ENCODE data around the gene RETREG1.
"Not testable (repeated sequence)": the region's sequence is repeated elsewhere in the genome, so short reads cannot be mapped to it uniquely, and the experiment has no call there.

The RETREG1 gene

DNA sequence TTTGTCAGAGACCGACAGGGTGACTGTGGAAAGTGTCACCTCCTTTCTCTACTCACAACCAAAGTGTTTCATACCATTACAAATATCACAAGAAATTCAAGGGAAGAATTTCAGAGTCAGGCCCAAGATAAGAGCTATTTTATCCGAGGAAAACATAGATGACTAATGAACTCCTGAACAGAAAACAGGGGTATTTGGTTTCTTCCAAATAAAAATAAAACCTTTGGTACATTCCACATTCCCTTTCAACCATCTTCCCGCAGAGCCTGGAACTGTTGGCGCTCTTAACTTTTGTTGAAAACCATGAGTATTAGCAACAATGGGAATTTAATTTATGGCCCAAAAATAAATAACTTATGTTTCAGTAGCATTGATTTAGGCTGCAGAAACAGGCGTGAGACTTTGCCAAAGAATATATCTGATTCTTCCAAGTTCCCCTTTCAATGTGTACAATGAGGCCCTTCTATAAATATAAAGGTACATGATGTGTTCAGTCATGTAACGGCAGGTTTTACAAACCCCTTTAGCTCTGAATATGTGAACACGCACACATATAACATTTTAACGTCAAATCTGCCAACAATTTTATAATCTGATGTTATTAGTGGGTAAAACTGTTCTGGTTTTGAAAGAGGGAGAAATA is 69.5 kb downstream of the RETREG1 start:
- no peaks in the 10 kb centered on the region for H3F3A ChIP-seq (ENCODE audit: insufficient read depth, low read length)
- TF ChIP-seq EZH2phosphoT487 (IDR thresholded peaks at IDR 0.05; ENCODE audit: low read length) (no peak), CTCF (IDR thresholded peaks at IDR 0.05; ENCODE audit: low read length) (no peak), EZH2 (optimal IDR thresholded peaks at IDR 0.05; ENCODE audit: low read depth, low read length) (no peak)
- no peaks in the 10 kb centered on the region for H3K27me3 ChIP-seq (replicated peaks; ENCODE audit: insufficient read depth, low read length)
- H3K4me3 ChIP-seq (ENCODE audit: low read length) = no peak overlapping the region
- no peaks in the 10 kb centered on the region for H3K4me1 ChIP-seq (ENCODE audit: low read length)
- H3K9ac ChIP-seq (ENCODE audit: low read length) = no peak overlapping the region
- H3K4me2 ChIP-seq (ENCODE audit: low read depth, low read length) = no peak overlapping the region
- H3K79me2 ChIP-seq (ENCODE audit: low read length) = no peaks in the 10 kb centered on the region
- H4K20me1 ChIP-seq (ENCODE audit: insufficient read depth, low read length) = no peaks in the 10 kb centered on the region
- DNase-seq = no peak
- no peak overlapping the region for H2AFZ ChIP-seq (ENCODE audit: low read length)
- no peaks in the 10 kb centered on the region for H3K36me3 ChIP-seq (replicated peaks; ENCODE audit: insufficient read depth, low read length)
- no peaks in the 10 kb centered on the region for H3K9me3 ChIP-seq (replicated peaks; ENCODE audit: insufficient read depth, low read length)
- no peak overlapping the region for H3K27ac ChIP-seq (ENCODE audit: low read length)
- H3K9me2 ChIP-seq (replicated peaks; ENCODE audit: insufficient read depth, low read length) = no peaks in the 10 kb centered on the region

GRCh38 chr5:16546732-16547131 is 70.1 kb downstream of the RETREG1 start:
- Histone ChIP-seq H3K4me3 (ENCODE audit: low read length) (no peak overlapping the region), H3K4me1 (ENCODE audit: low read length) (no peaks in the 10 kb centered on the region), H3K4me2 (ENCODE audit: low read depth, low read length) (no peak overlapping the region), H3K9me2 (replicated peaks; ENCODE audit: insufficient read depth, low read length) (no peaks in the 10 kb centered on the region), H3K36me3 (replicated peaks; ENCODE audit: insufficient read depth, low read length) (no peaks in the 10 kb centered on the region), H3K27me3 (replicated peaks; ENCODE audit: insufficient read depth, low read length) (no peaks in the 10 kb centered on the region), H3K9ac (ENCODE audit: low read length) (no peak overlapping the region), H3K79me2 (ENCODE audit: low read length) (no peaks in the 10 kb centered on the region), H2AFZ (ENCODE audit: low read length) (no peak overlapping the region), H4K20me1 (ENCODE audit: insufficient read depth, low read length) (no peaks in the 10 kb centered on the region), H3K27ac (ENCODE audit: low read length) (no peak overlapping the region), H3K9me3 (replicated peaks; ENCODE audit: insufficient read depth, low read length) (no peaks in the 10 kb centered on the region), H3F3A (ENCODE audit: insufficient read depth, low read length) (no peaks in the 10 kb centered on the region)
- no peak for DNase-seq
- TF ChIP-seq CTCF (IDR thresholded peaks at IDR 0.05; ENCODE audit: low read length) (no peak), EZH2phosphoT487 (IDR thresholded peaks at IDR 0.05; ENCODE audit: low read length) (no peak), EZH2 (optimal IDR thresholded peaks at IDR 0.05; ENCODE audit: low read depth, low read length) (no peak)

- Histone ChIP-seq H3K27me3 (replicated peaks; ENCODE audit: insufficient read depth, low read length) (no peaks in the 10 kb centered on the region), H3K36me3 (replicated peaks; ENCODE audit: insufficient read depth, low read length) (no peaks in the 10 kb centered on the region), H3K4me2 (ENCODE audit: low read depth, low read length) (no peak overlapping the region), H2AFZ (ENCODE audit: low read length) (no peak overlapping the region), H3K4me3 (ENCODE audit: low read length) (no peak overlapping the region), H3K79me2 (ENCODE audit: low read length) (no peaks in the 10 kb centered on the region), H3K27ac (ENCODE audit: low read length) (no peak overlapping the region), H3F3A (ENCODE audit: insufficient read depth, low read length) (no peaks in the 10 kb centered on the region), H3K9me3 (replicated peaks; ENCODE audit: insufficient read depth, low read length) (no peaks in the 10 kb centered on the region), H3K9ac (ENCODE audit: low read length) (no peak overlapping the region), H3K9me2 (replicated peaks; ENCODE audit: insufficient read depth, low read length) (no peaks in the 10 kb centered on the region), H3K4me1 (ENCODE audit: low read length) (no peaks in the 10 kb centered on the region), H4K20me1 (ENCODE audit: insufficient read depth, low read length) (no peaks in the 10 kb centered on the region)
- no peak for TF ChIP-seq CTCF (IDR thresholded peaks at IDR 0.05; ENCODE audit: low read length)
- TF ChIP-seq EZH2phosphoT487 (IDR thresholded peaks at IDR 0.05; ENCODE audit: low read length) = no peak
- TF ChIP-seq EZH2 (optimal IDR thresholded peaks at IDR 0.05; ENCODE audit: low read depth, low read length) = no peak
- DNase-seq = no peak
Observed at GRCh38 chr5:16544607-16545374, 72.0 kb downstream of the RETREG1 start.

DNA sequence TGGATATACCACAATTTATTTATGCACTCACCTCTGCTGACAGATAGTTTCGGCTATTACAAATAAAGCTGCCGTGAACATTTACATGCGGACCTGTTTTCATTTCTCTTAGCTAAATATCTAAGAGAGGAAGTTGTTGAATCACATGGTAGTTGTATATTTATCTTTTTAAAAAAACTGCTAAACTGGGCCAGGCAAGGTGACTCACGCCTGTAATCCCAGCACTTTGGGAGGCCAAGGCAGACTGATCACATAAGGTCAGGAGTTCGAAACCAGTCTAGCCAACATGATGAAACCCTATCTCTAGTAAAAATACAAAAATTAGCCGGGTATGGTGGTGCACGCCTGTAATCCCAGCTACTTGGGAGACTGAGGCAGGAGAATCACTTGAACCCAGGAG is 73.6 kb downstream of the RETREG1 start:
- not testable (repeated sequence) for H3K9ac ChIP-seq (ENCODE audit: low read length); H3K79me2 ChIP-seq (ENCODE audit: low read length); H3K9me3 ChIP-seq (replicated peaks; ENCODE audit: insufficient read depth, low read length); H3K4me2 ChIP-seq (ENCODE audit: low read depth, low read length); H3K4me1 ChIP-seq (ENCODE audit: low read length); DNase-seq; H2AFZ ChIP-seq (ENCODE audit: low read length); H4K20me1 ChIP-seq (ENCODE audit: insufficient read depth, low read length); H3K9me2 ChIP-seq (replicated peaks; ENCODE audit: insufficient read depth, low read length); H3K36me3 ChIP-seq (replicated peaks; ENCODE audit: insufficient read depth, low read length); H3F3A ChIP-seq (ENCODE audit: insufficient read depth, low read length); H3K27me3 ChIP-seq (replicated peaks; ENCODE audit: insufficient read depth, low read length); H3K27ac ChIP-seq (ENCODE audit: low read length); H3K4me3 ChIP-seq (ENCODE audit: low read length)
